Stimulated activated effector memory CD8-positive, alpha-beta T cell treated with anti-CD3 and anti-CD28 coated beads, Interleukin-12 subunit alpha, Interleukin-12 subunit beta, amount 100 ng/mL, for 72 hours (primary cell): ENCODE measurements around the gene BOD1L2.

Experiments used
- ATAC-seq: fragments of 150-1000 bp; cut with Tn5 transposase; 2 replicates; pipeline ENCODE4 v1.10.0; 2021
- DNase-seq, 2 donors: peaks; one replicate each; pipeline ENCODE4 v3.0.0; 2021 to 2022; ENCODE audit warnings: low spot score in 2 of 2
- H3K27ac Mint-ChIP-seq: one replicate; pipeline ENCODE4 v1.8.0; 2022; ENCODE audit warnings: mild to moderate bottlenecking, mixed read lengths
- H3K36me3 Mint-ChIP-seq: one replicate; pipeline ENCODE4 v1.8.0; 2022; ENCODE audit warnings: mild to moderate bottlenecking, mixed read lengths
- H3K4me1 Mint-ChIP-seq: one replicate; pipeline ENCODE4 v1.8.0; 2022; ENCODE audit warnings: mixed read lengths
- H3K4me3 Mint-ChIP-seq: one replicate; pipeline ENCODE4 v1.8.0; 2022; ENCODE audit warnings: mild to moderate bottlenecking, mixed read lengths
- H3K9me3 Mint-ChIP-seq: one replicate; pipeline ENCODE4 v1.8.0; 2022; ENCODE audit warnings: mixed read lengths

BOD1L2 gene

DNA sequence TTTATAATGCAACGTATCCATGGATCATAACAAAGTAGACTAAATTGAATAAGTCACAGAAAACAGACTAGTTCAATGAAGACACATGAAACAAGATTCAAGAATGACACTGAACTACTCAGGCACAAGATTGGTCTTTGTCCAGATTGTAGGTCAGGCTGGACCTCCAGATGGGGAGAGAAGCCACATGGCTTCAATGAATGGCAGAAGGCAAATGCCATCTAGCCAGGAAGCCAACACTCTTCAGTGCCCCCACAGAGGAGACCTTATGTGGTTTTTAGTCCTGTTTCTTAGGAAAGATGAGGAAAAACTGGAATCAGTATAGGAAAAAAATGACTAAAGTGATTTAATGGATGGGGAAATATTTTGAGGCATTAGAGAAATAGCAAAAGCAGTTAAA lies 43.1 kb downstream of the BOD1L2 start:
- no peaks in the 10 kb centered on the region for H3K4me1 Mint-ChIP-seq
- H3K9me3 Mint-ChIP-seq: peaks cover 19% of the 10 kb centered on the region
- H3K36me3 Mint-ChIP-seq: no peaks in the 10 kb centered on the region
- no peak for ATAC-seq
- no peak overlapping the region for H3K27ac Mint-ChIP-seq
- no peak for DNase-seq
- no peak overlapping the region for H3K4me3 Mint-ChIP-seq

DNA sequence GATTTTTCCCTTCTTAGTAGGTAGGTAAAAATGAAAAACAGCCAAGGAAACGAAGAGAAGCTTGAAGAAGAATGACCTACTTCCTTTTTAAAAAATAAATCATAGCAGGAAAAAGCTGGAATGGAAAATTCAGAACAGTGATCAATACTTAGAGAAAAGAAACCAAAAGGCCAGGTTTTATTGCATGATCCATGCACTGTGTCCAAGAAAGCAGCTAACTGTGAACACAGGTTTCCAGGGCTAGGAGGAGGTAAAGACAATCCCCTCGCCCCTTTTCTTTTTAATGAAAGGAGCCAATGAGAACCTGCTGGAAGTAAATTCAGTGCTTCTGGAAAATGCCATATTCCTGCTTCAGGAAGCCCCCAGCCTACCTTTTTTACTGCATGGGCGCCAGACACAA lies 47.2 kb downstream of the BOD1L2 start:
- Mint-ChIP-seq H3K4me1 (no peaks in the 10 kb centered on the region), H3K36me3 (no peaks in the 10 kb centered on the region), H3K4me3 (no peak overlapping the region), H3K9me3 (no peaks in the 10 kb centered on the region), H3K27ac (no peak overlapping the region)
- no peak for DNase-seq
- ATAC-seq: no peak

DNA sequence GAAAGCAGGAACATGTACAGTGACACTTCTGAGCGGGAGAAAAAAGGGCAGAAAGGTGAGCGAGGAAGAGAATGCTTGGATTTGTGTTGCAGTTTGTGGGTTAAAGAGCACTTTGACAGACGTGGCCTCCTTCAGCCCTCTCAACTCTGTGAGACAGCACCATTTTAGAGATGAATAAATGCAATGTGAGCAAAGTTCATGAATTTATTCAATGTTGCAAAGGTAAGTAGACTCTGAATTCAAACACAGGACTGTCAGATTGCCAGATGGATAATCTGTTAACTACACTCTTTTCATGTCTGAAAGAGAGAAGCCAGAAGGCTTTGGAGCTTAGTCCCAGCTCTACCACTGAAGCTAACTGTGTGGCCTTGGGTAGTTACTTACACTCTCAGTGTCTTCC lies 47.7 kb downstream of the BOD1L2 start:
- DNase-seq (no peak), ATAC-seq (no peak)
- no peaks in the 10 kb centered on the region for H3K36me3 Mint-ChIP-seq
- H3K27ac Mint-ChIP-seq: no peak overlapping the region
- H3K4me1 Mint-ChIP-seq: no peaks in the 10 kb centered on the region
- no peak overlapping the region for H3K4me3 Mint-ChIP-seq
- H3K9me3 Mint-ChIP-seq: no peaks in the 10 kb centered on the region

DNA sequence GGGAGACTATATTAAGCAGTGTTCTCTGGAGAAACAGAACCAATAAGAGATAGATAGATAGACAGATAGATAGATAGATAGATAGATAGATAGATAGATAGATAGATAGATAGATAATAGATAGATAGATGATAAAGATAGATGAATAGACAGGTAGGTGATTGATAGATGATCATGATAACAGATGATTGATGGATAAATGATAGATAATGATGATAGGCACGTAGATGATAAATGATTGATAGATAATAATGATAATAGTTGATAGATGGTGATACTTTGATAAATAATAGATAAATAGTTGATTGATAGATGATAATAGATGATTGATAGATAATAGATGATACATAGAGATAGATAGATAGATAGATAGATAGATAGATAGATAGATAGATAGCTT lies 48.5 kb downstream of the BOD1L2 start:
- no peaks in the 10 kb centered on the region for H3K9me3 Mint-ChIP-seq
- DNase-seq (no peak), ATAC-seq (no peak)
- no peak overlapping the region for H3K4me3 Mint-ChIP-seq
- H3K27ac Mint-ChIP-seq: no peak overlapping the region
- H3K36me3 Mint-ChIP-seq: no peaks in the 10 kb centered on the region
- no peaks in the 10 kb centered on the region for H3K4me1 Mint-ChIP-seq

DNA sequence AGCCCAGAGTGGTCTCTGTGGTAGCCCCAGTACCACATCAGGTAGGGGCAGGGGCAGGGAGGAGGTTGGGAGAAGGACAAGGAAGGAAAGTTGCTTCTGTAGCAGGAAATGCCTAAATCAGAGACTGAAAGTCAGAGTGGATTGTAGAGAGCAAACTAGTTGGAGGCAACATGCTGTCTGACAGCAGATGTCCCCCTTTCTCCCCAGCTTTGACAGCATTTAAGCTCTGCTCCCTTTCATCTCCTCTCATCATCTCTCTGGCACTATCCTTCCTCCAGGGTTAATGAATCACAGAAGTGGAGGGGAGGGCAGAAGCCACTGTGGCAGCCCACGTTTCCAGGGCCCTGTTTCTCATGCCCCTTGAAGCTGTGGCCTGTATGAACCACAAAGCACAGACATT lies 50.4 kb downstream of the BOD1L2 start:
- Mint-ChIP-seq H3K36me3 (no peaks in the 10 kb centered on the region), H3K4me3 (no peak overlapping the region), H3K4me1 (no peaks in the 10 kb centered on the region), H3K27ac (no peak overlapping the region), H3K9me3 (no peaks in the 10 kb centered on the region)
- DNase-seq: no peak
- ATAC-seq: no peak

DNA sequence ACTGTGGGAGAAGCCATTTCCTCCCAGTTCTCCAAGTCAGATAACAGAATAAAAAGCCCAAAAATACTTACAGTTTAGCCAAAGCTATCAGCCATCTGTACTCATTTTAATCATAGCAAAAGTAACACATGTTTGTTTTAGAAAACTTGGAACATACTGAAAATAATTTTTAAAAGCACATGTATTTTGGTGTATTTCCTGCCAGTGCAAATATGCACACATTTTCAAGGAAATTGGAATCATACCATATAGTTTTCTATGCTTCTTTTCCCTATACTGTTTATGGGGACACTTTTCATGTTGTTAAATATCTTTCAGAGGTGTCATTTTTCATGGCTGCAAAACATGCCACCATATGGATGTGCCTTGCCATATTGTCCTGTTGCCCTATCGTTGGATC lies 51.2 kb downstream of the BOD1L2 start:
- Mint-ChIP-seq H3K9me3 (no peaks in the 10 kb centered on the region), H3K36me3 (no peaks in the 10 kb centered on the region)
- DNase-seq: no peak

More for the DNA sequence above, 51.2 kb downstream of the BOD1L2 start:
- Mint-ChIP-seq H3K4me3 (no peak overlapping the region), H3K27ac (no peak overlapping the region), H3K4me1 (no peaks in the 10 kb centered on the region)
- no peak for ATAC-seq
